MM.1S (cell line): ENCODE measurements around the gene MTMR12.

Experiments
- DNase-seq: peaks from one replicate; pipeline ENCODE4 v3.0.0-alpha.2; 2015
- H2AFZ ChIP-seq: fragments of 300-600 bp; sonication (generic); 2 replicates; pipeline ENCODE4 v1.6.0; 2016; ENCODE audit warnings: antibody characterized with exemption, low read length
- H3F3A ChIP-seq: fragments of 300-600 bp; sonication (generic); 2 replicates; pipeline ENCODE4 v1.6.1; 2016; ENCODE audit warnings: mild to moderate bottlenecking, antibody characterized with exemption, low read length, moderate library complexity, mixed read lengths; ENCODE audit not compliant: insufficient read depth
- H3K27ac ChIP-seq: fragments of 300-600 bp; sonication (generic); 2 replicates; pipeline ENCODE4 v1.5.1; 2016; ENCODE audit warnings: mild to moderate bottlenecking, low read length
- H3K27me3 ChIP-seq: fragments of 300-600 bp; sonication (generic); replicated peaks from 2 replicates; pipeline ENCODE4 v1.6.0; 2016; ENCODE audit warnings: low read length; ENCODE audit not compliant: insufficient read depth
- H3K36me3 ChIP-seq: fragments of 300-600 bp; sonication (generic); replicated peaks from 2 replicates; pipeline ENCODE4 v1.6.1; 2016; ENCODE audit warnings: mild to moderate bottlenecking, low read length, mixed read lengths; ENCODE audit not compliant: insufficient read depth
- H3K4me1 ChIP-seq: fragments of 300-600 bp; sonication (generic); 2 replicates; pipeline ENCODE4 v1.6.1; 2016; ENCODE audit warnings: low read length, mixed read lengths
- H3K4me2 ChIP-seq: fragments of 300-600 bp; sonication (generic); 2 replicates; pipeline ENCODE4 v1.6.0; 2016; ENCODE audit warnings: low read depth, low read length
- H3K4me3 ChIP-seq: fragments of 300-600 bp; sonication (generic); 2 replicates; pipeline ENCODE4 v1.5.1; 2016; ENCODE audit warnings: low read length, mixed read lengths
- H3K79me2 ChIP-seq: fragments of 300-600 bp; sonication (generic); 2 replicates; pipeline ENCODE4 v1.6.1; 2016; ENCODE audit warnings: mixed run types, low read length, mixed read lengths
- H3K9ac ChIP-seq: fragments of 300-600 bp; sonication (generic); 2 replicates; pipeline ENCODE4 v1.6.1; 2016; ENCODE audit warnings: low read length, mixed read lengths
- H3K9me2 ChIP-seq: fragments of 300-600 bp; sonication (generic); replicated peaks from 2 replicates; pipeline ENCODE4 v1.6.1; 2016; ENCODE audit warnings: mild to moderate bottlenecking, low read length, mixed read lengths; ENCODE audit not compliant: insufficient read depth
- H3K9me3 ChIP-seq: fragments of 300-600 bp; sonication (generic); replicated peaks from 2 replicates; pipeline ENCODE4 v1.6.1; 2016; ENCODE audit warnings: mild to moderate bottlenecking, low read length, mixed read lengths; ENCODE audit not compliant: insufficient read depth
- H4K20me1 ChIP-seq: fragments of 300-600 bp; sonication (generic); 2 replicates; pipeline ENCODE4 v1.6.1; 2016; ENCODE audit warnings: mild to moderate bottlenecking, low read length, moderate library complexity, mixed read lengths; ENCODE audit not compliant: insufficient read depth
- EZH2 ChIP-seq: fragments of 300-600 bp; sonication (generic); optimal IDR thresholded peaks from 2 replicates; pipeline ENCODE3; 2017; ENCODE audit warnings: low read depth, mild to moderate bottlenecking, antibody characterized with exemption, low read length, mixed read lengths
- EZH2phosphoT487 ChIP-seq: fragments of 300-600 bp; sonication (generic); IDR thresholded peaks from 2 replicates; pipeline ENCODE4 v1.6.1; 2018; ENCODE audit warnings: antibody characterized with exemption, low read length
- TF ChIP-seq, protein P1 (sequence below): fragments of 300-600 bp; sonication (generic); IDR thresholded peaks from 2 replicates; pipeline ENCODE4 v1.5.1; 2016; ENCODE audit warnings: antibody characterized with exemption, low read length, mixed read lengths

The MTMR12 gene

DNA sequence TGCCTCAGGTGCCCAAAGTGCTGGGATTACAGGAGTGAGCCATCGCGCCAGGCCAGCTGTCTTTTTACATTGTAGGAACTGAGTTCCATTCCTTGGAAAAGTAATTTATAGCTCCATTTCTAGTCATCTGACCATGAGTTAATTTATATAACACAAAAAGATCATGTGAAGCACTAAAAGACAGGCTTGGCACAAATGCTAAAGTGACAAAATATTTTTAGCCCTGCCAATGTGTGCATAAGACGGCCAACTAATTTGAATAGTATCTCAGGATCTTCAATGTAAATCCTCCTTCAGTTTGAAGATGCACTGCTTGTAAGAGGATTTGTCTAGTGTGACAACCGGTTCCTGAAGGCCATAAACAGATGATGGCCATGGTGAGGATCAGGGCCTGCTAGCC lies 49.1 kb downstream of the MTMR12 start:
- H3K4me1 ChIP-seq = peaks cover 5% of the 10 kb centered on the region
- no peaks in the 10 kb centered on the region for H3F3A ChIP-seq
- H3K27ac ChIP-seq = no peak overlapping the region
- no peaks in the 10 kb centered on the region for H3K79me2 ChIP-seq
- TF ChIP-seq EZH2 (no peak), EZH2phosphoT487 (no peak)
- TF ChIP-seq, protein P1, sequence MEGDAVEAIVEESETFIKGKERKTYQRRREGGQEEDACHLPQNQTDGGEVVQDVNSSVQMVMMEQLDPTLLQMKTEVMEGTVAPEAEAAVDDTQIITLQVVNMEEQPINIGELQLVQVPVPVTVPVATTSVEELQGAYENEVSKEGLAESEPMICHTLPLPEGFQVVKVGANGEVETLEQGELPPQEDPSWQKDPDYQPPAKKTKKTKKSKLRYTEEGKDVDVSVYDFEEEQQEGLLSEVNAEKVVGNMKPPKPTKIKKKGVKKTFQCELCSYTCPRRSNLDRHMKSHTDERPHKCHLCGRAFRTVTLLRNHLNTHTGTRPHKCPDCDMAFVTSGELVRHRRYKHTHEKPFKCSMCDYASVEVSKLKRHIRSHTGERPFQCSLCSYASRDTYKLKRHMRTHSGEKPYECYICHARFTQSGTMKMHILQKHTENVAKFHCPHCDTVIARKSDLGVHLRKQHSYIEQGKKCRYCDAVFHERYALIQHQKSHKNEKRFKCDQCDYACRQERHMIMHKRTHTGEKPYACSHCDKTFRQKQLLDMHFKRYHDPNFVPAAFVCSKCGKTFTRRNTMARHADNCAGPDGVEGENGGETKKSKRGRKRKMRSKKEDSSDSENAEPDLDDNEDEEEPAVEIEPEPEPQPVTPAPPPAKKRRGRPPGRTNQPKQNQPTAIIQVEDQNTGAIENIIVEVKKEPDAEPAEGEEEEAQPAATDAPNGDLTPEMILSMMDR = no peak
- H3K36me3 ChIP-seq = peaks cover 16% of the 10 kb centered on the region; the same call in 1 of the 2 replicates
- DNase-seq = no peak
- H3K4me3 ChIP-seq = no peak overlapping the region
- H3K27me3 ChIP-seq = no peaks in the 10 kb centered on the region
- no peak overlapping the region for H2AFZ ChIP-seq
- no peaks in the 10 kb centered on the region for H3K9me3 ChIP-seq
- no peak overlapping the region for H3K9ac ChIP-seq
- H3K4me2 ChIP-seq = no peak overlapping the region
- H4K20me1 ChIP-seq = no peaks in the 10 kb centered on the region
- H3K9me2 ChIP-seq = no peaks in the 10 kb centered on the region

GRCh38 chr5:32261198-32261597 lies 51.5 kb downstream of the MTMR12 start:
- TF ChIP-seq EZH2phosphoT487 (no peak), EZH2 (no peak)
- TF ChIP-seq, protein P1 = no peak
- DNase-seq = peak; percentile 19

DNA sequence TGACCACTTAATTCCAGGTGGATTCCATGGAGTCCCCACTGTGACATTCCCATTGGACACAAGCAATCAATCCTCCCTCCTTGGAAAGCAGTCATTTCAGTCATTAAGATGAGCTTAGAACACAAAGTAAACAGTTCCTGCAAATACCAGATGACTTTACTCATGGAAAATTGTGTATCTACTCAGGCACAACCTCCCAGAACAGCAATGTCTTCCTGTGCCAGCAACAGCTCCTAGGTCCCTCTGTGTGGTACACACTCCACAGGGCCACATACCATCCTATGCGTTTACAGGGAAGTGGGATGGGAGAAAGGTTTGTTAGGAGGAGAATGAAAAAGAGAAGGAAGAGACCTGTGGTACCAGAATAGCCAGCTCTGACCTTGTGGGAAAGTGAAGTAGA lies 53.7 kb downstream of the MTMR12 start:
- Histone ChIP-seq H3K36me3 (peaks cover 12% of the 10 kb centered on the region; the same call in 1 of the 2 replicates), H3K79me2 (no peaks in the 10 kb centered on the region), H3K4me1 (peaks cover 5% of the 10 kb centered on the region), H4K20me1 (no peaks in the 10 kb centered on the region), H3K27ac (no peak overlapping the region), H3K9me2 (no peaks in the 10 kb centered on the region), H3K4me3 (no peak overlapping the region), H3K9ac (no peak overlapping the region), H3K4me2 (no peak overlapping the region), H2AFZ (no peak overlapping the region), H3K27me3 (no peaks in the 10 kb centered on the region), H3K9me3 (no peaks in the 10 kb centered on the region), H3F3A (no peaks in the 10 kb centered on the region)
- DNase-seq = no peak
- TF ChIP-seq, protein P1 = no peak
- TF ChIP-seq EZH2phosphoT487 = no peak
- no peak for TF ChIP-seq EZH2

More at GRCh38 chr5:32261198-32261597, 51.5 kb downstream of the MTMR12 start:
- Histone ChIP-seq H3K4me1 (peaks cover 5% of the 10 kb centered on the region), H3K9ac (no peak overlapping the region), H3K9me2 (no peaks in the 10 kb centered on the region), H3K36me3 (peaks cover 16% of the 10 kb centered on the region; the same call in 1 of the 2 replicates), H3K79me2 (no peaks in the 10 kb centered on the region), H3K27ac (peak overlapping the region; percentile 22; the same call in 1 of the 2 replicates), H3K4me3 (no peak overlapping the region), H3K27me3 (no peaks in the 10 kb centered on the region), H3K9me3 (no peaks in the 10 kb centered on the region), H3F3A (no peaks in the 10 kb centered on the region), H4K20me1 (no peaks in the 10 kb centered on the region), H2AFZ (no peak overlapping the region), H3K4me2 (no peak overlapping the region)
